HepG2 (cell line): ENCODE results near the gene TAF1D. TPM values are rescaled to one million over a fixed set of nuclear protein-coding genes. Genes with fewer than 3 reads are reported as not detected.

Source experiments
- CHCHD3 ChIP-seq: sonication (generic); formaldehyde crosslinking; IDR thresholded peaks from 2 replicates; pipeline ENCODE4 v1.8.0; 2022; ENCODE audit warnings: mild to moderate bottlenecking, missing genetic modification reagents, moderate library complexity
- DMAP1 ChIP-seq: IDR thresholded peaks from 2 replicates; pipeline ENCODE4 v1.6.1; 2016
- GTF3A ChIP-seq: sonication (generic); formaldehyde crosslinking; conservative IDR thresholded peaks from 2 replicates; pipeline ENCODE4 v1.4.0; 2020; ENCODE audit warnings: mild to moderate bottlenecking, missing genetic modification reagents
- ISL2 ChIP-seq: sonication (generic); formaldehyde crosslinking; IDR thresholded peaks from 2 replicates; pipeline ENCODE4 v1.5.0; 2020; ENCODE audit warnings: missing genetic modification reagents
- KMT2A ChIP-seq: sonication (generic); formaldehyde crosslinking; IDR thresholded peaks from 2 replicates; pipeline ENCODE4 v1.4.0; 2020; ENCODE audit warnings: missing genetic modification reagents
- NCOR1 ChIP-seq: fragments of 200-600 bp; sonication (generic); IDR thresholded peaks from 2 replicates; pipeline ENCODE4 v1.7.0; 2017; ENCODE audit warnings: antibody characterized with exemption, low read length, borderline replicate concordance
- NR2F2 ChIP-seq: IDR thresholded peaks from 2 replicates; pipeline ENCODE4 v1.6.1; 2012; ENCODE audit warnings: low read depth, inconsistent platforms, borderline replicate concordance
- NR2F6 ChIP-seq, 2 experiments: IDR thresholded peaks; 2 replicates each; pipeline ENCODE4 v1.6.1; 2016; ENCODE audit warnings: antibody characterized with exemption in 1 of 2, mild to moderate bottlenecking in 1 of 2
- PAF1 ChIP-seq: IDR thresholded peaks from 2 replicates; pipeline ENCODE4 v1.6.1; 2016; ENCODE audit warnings: missing genetic modification reagents, missing compliant biosample characterization
- PATZ1 ChIP-seq: sonication (generic); formaldehyde crosslinking; IDR thresholded peaks from 2 replicates; pipeline ENCODE4 v1.4.0; 2020; ENCODE audit warnings: missing genetic modification reagents
- PLRG1 ChIP-seq: fragments of 450-650 bp; conservative IDR thresholded peaks from 2 replicates; pipeline ENCODE4 v1.6.1; 2016
- POLR2A ChIP-seq, 2 experiments: IDR thresholded peaks; 2 replicates each; pipeline ENCODE4 v1.6.1; 2011; ENCODE audit warnings: low read depth in 2 of 2, low read length in 2 of 2, mild to moderate bottlenecking in 1 of 2, moderate library complexity in 1 of 2; ENCODE audit not compliant: insufficient read depth in 1 of 2
- RFX3 ChIP-seq: IDR thresholded peaks from 2 replicates; pipeline ENCODE4 v1.6.1; 2016; ENCODE audit warnings: missing biosample characterization, missing genetic modification reagents
- TBP ChIP-seq: sonication (generic); formaldehyde crosslinking; IDR thresholded peaks from 2 replicates; pipeline ENCODE4 v1.5.0; 2020; ENCODE audit warnings: missing genetic modification reagents
- TFDP1 ChIP-seq: IDR thresholded peaks from 2 replicates; pipeline ENCODE4 v1.6.1; 2016; ENCODE audit warnings: missing compliant biosample characterization, missing genetic modification reagents, borderline replicate concordance
- TOE1 ChIP-seq: sonication (generic); formaldehyde crosslinking; IDR thresholded peaks from 2 replicates; pipeline ENCODE4 v1.4.0; 2020; ENCODE audit warnings: mild to moderate bottlenecking, missing genetic modification reagents
- ZFP36L1 ChIP-seq: sonication (generic); formaldehyde crosslinking; IDR thresholded peaks from 2 replicates; pipeline ENCODE4 v1.8.0; 2022; ENCODE audit warnings: mild to moderate bottlenecking, missing genetic modification reagents, moderate library complexity
- ZFYVE20 ChIP-seq: sonication (generic); formaldehyde crosslinking; IDR thresholded peaks from 2 replicates; pipeline ENCODE4 v1.8.0; 2023; ENCODE audit warnings: low read depth, mild to moderate bottlenecking, moderate library complexity, missing genetic modification reagents, borderline replicate concordance
- ZNF143 ChIP-seq: sonication (generic); formaldehyde crosslinking; IDR thresholded peaks from 2 replicates; pipeline ENCODE4 v1.4.0; 2020; ENCODE audit warnings: missing genetic modification reagents
- ZNF30 ChIP-seq: sonication (generic); formaldehyde crosslinking; IDR thresholded peaks from 2 replicates; pipeline ENCODE4 v1.5.0; 2020; ENCODE audit warnings: mild to moderate bottlenecking, missing genetic modification reagents
- ZNF609 ChIP-seq: sonication (generic); formaldehyde crosslinking; IDR thresholded peaks from 2 replicates; pipeline ENCODE4 v1.4.0; 2020; ENCODE audit warnings: mild to moderate bottlenecking, missing genetic modification reagents, borderline replicate concordance
- polyA plus RNA-seq, 8 experiments: library from polyadenylated mRNA; depleted of rRNA in 3 of 8; stranded (reverse) in 7 of 8; unstranded in 1 of 8; fragments of >200 nt; fragmentation: Illumina TruSeq in 4 of 8; extraction: Trizol in 4 of 8; gene quantifications; 2 replicates each; pipeline versions ENCODE4 v1.2.1 to v1.2.3, GENCODE V29; 2011 to 2016; ENCODE audit warnings: low read depth in 4 of 8, missing spikeins in 1 of 8, mixed read lengths in 1 of 8; ENCODE audit not compliant: insufficient read depth in 1 of 8
- total RNA-seq, 5 experiments: library from RNA; depleted of rRNA; stranded (reverse); fragments of >200 nt; fragmentation: Illumina TruSeq; extraction: Trizol; gene quantifications; 2 replicates each; pipeline ENCODE4 v1.2.3, GENCODE V29; 2016; ENCODE audit warnings: low read depth in 1 of 5

Gene TAF1D
- total and polyA plus RNA-seq, 2 of the 13 experiments (the other 11 are each of a cell fraction or from before 2014, with no cell fraction given) = 132 to 207 TPM

GRCh38 chr11:93741882-93742226, 559 bp upstream of the TAF1D start (continued):
- TF ChIP-seq ZFYVE20 (CRISPR knock-in tag) = no peak
- no peak for TF ChIP-seq KMT2A (CRISPR knock-in tag)
- TF ChIP-seq TFDP1 (CRISPR knock-in tag) = no peak
- TF ChIP-seq CHCHD3 (CRISPR knock-in tag) = no peak
- no peak for TF ChIP-seq ZNF143 (CRISPR knock-in tag)
- TF ChIP-seq RFX3 (CRISPR knock-in tag) = no peak
- TF ChIP-seq ZNF609 = 0 out of 2 replicates have a peak, but pooled peaks have one; percentile 28
- peak; percentile 6 to 19; a peak in 3 of 4 replicates for TF ChIP-seq POLR2A (IDR thresholded peaks at IDR 0.05; ENCODE audit: insufficient read depth in 1 of 2, low read depth in 2 of 2, low read length in 2 of 2)
- TF ChIP-seq PLRG1 = no peak
- TF ChIP-seq NCOR1 = peak; percentile 49; the same call in 1 of the 2 replicates
- no peak for TF ChIP-seq ZNF30 (CRISPR knock-in tag)
- TF ChIP-seq NR2F2 = 0 out of 2 replicates have a peak, but pooled peaks have one; percentile 14
- no peak for TF ChIP-seq TBP
- 0 out of 2 replicates have a peak, but pooled peaks have one; percentile 24 for TF ChIP-seq PAF1 (CRISPR knock-in tag)
- TF ChIP-seq GTF3A = no peak
- no peak for TF ChIP-seq TOE1 (CRISPR knock-in tag)
- TF ChIP-seq NR2F6 (IDR thresholded peaks at IDR 0.05) = peak; percentile 35
- TF ChIP-seq NR2F6 (CRISPR knock-in tag; IDR thresholded peaks at IDR 0.05) = peak; percentile 29; the same call in 1 of the 2 replicates
- TF ChIP-seq ZFP36L1 (CRISPR knock-in tag) = no peak
- peak; percentile 62; the same call in 1 of the 2 replicates for TF ChIP-seq PATZ1
- no peak for TF ChIP-seq ISL2 (CRISPR knock-in tag)
- peak; percentile 60 for TF ChIP-seq DMAP1 (CRISPR knock-in tag)
